Astrocyte (in vitro differentiated cells and primary cell): Measurements from ENCODE around the gene PAAF1. TPM values are rescaled to one million over a fixed set of nuclear protein-coding genes. Genes with fewer than 3 reads are reported as not detected.

Experiments used
- DNase-seq: peaks from one replicate; pipeline ENCODE4 v3.0.0-alpha.2; 2010; ENCODE audit warnings: low read depth
- FAIRE-seq: peaks from 2 replicates; lab custom pipeline; 2011; peaks lifted over from hg19 to GRCh38; lab: Jason Lieb, UNC
- H2AFZ ChIP-seq: 2 replicates; pipeline ENCODE4 v1.6.0; 2012; ENCODE audit warnings: low read depth, low read length, inconsistent platforms
- H3K27ac ChIP-seq: 2 replicates; pipeline ENCODE4 v1.5.1; 2011; ENCODE audit warnings: low read depth, low read length, inconsistent platforms
- H3K27me3 ChIP-seq: 2 replicates; pipeline ENCODE4 v1.6.0; 2011; ENCODE audit warnings: low read length, inconsistent platforms; ENCODE audit not compliant: insufficient read depth
- H3K36me3 ChIP-seq: 2 replicates; pipeline ENCODE4 v1.5.1; 2011; ENCODE audit warnings: low read length, inconsistent platforms; ENCODE audit not compliant: insufficient read depth
- H3K4me1 ChIP-seq: 2 replicates; pipeline ENCODE4 v1.5.1; 2011; ENCODE audit warnings: low read length, inconsistent platforms; ENCODE audit not compliant: insufficient read depth
- H3K4me2 ChIP-seq: 2 replicates; pipeline ENCODE4 v1.6.0; 2012; ENCODE audit warnings: low read length, inconsistent platforms
- H3K4me3 ChIP-seq: 2 replicates; pipeline ENCODE4 v1.5.1; 2011; ENCODE audit warnings: low read depth, mild to moderate bottlenecking, low read length, inconsistent platforms; ENCODE audit not compliant: insufficient read depth
- H3K79me2 ChIP-seq: 2 replicates; pipeline ENCODE4 v1.6.0; 2012; ENCODE audit warnings: mild to moderate bottlenecking, low read length, inconsistent platforms; ENCODE audit not compliant: insufficient read depth
- H3K9ac ChIP-seq: 2 replicates; pipeline ENCODE4 v1.6.0; 2012; ENCODE audit warnings: mild to moderate bottlenecking, low read length, inconsistent platforms
- H3K9me3 ChIP-seq: 2 replicates; pipeline ENCODE4 v1.5.1; 2012; ENCODE audit warnings: low read depth, mild to moderate bottlenecking, low read length, inconsistent platforms; ENCODE audit not compliant: insufficient read depth
- H4K20me1 ChIP-seq: 2 replicates; pipeline ENCODE4 v1.6.0; 2012; ENCODE audit warnings: low read length, inconsistent platforms; ENCODE audit not compliant: insufficient read depth
- H3K27ac Mint-ChIP-seq: one replicate; pipeline ENCODE4 v1.8.0; 2021; ENCODE audit warnings: mild to moderate bottlenecking, mixed read lengths; ENCODE audit not compliant: unreplicated experiment
- H3K27me3 Mint-ChIP-seq: one replicate; pipeline ENCODE4 v1.8.0; 2021; ENCODE audit warnings: low read depth, mixed read lengths; ENCODE audit not compliant: unreplicated experiment
- H3K36me3 Mint-ChIP-seq: one replicate; pipeline ENCODE4 v1.8.0; 2021; ENCODE audit warnings: low read depth, mixed read lengths; ENCODE audit not compliant: unreplicated experiment
- H3K4me1 Mint-ChIP-seq: one replicate; pipeline ENCODE4 v1.8.0; 2021; ENCODE audit warnings: low read depth, mixed read lengths; ENCODE audit not compliant: unreplicated experiment
- H3K4me3 Mint-ChIP-seq: one replicate; pipeline ENCODE4 v1.8.0; 2021; ENCODE audit warnings: mild to moderate bottlenecking, moderate library complexity, mixed read lengths; ENCODE audit not compliant: unreplicated experiment
- H3K9me3 Mint-ChIP-seq: one replicate; pipeline ENCODE4 v1.8.0; 2021; ENCODE audit warnings: mild to moderate bottlenecking, mixed read lengths; ENCODE audit not compliant: unreplicated experiment
- EZH2 ChIP-seq: IDR thresholded peaks from 2 replicates; pipeline ENCODE4 v1.6.1; 2012; ENCODE audit warnings: mild to moderate bottlenecking, low read length, inconsistent platforms; ENCODE audit not compliant: insufficient read depth
- total RNA-seq: library from RNA; stranded (reverse); gene quantifications from 2 replicates; pipeline ENCODE4 v1.2.1, GENCODE V29; 2021
- TF ChIP-seq, protein P1 (sequence below): IDR thresholded peaks from 2 replicates; pipeline ENCODE4 v1.5.1; 2011; ENCODE audit warnings: low read depth, mild to moderate bottlenecking, inconsistent platforms, low read length, moderate library complexity; ENCODE audit not compliant: insufficient read depth

The PAAF1 gene
- total RNA-seq, 1 donor from 2014 or later: 14.2 TPM

DNA sequence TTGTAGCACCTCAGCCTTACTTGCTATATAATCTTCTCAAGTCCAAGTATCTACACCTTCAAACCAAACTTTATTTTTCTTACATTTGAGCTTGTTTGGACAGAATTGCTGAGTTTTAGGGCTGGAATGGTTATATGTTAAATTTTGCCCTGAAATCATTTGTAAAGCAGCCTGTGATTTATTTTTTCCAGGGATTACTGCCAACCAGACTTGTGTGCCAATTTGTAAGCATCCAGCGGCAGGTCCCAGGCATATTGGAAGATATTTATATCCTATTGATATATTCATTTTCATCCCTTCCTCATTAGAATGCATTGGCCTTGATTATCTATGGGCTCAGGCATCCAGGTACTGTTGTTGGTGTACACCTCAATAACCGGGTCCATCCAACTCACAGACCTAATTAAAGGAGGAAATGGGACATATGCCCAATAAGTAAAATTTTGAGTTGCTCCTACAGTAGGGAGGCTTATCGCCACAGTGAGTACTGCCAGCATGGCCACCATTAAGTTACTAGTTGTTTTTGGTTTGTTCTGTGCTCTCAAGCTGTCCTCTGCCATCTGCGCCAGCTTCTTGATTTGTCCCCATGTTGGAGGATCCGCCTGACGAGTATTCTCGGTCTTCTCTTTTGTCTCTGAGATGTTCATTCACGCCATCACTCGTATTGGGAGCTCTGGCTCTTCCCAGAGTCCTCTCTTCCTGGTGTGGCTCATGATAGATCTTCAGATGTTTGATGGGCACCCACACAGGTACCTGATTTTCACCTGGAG, 64.2 kb downstream of the PAAF1 start:
- DNase-seq: no peak
- Histone ChIP-seq H3K9ac (no peak overlapping the region), H3K9me3 (no peaks in the 10 kb centered on the region), H3K4me2 (no peak overlapping the region), H2AFZ (no peak overlapping the region), H3K27ac (no peak overlapping the region), H3K4me1 (no peaks in the 10 kb centered on the region), H3K4me3 (no peak overlapping the region), H3K79me2 (no peaks in the 10 kb centered on the region), H3K36me3 (no peaks in the 10 kb centered on the region), H4K20me1 (no peaks in the 10 kb centered on the region), H3K27me3 (no peaks in the 10 kb centered on the region)
- TF ChIP-seq, protein P1, sequence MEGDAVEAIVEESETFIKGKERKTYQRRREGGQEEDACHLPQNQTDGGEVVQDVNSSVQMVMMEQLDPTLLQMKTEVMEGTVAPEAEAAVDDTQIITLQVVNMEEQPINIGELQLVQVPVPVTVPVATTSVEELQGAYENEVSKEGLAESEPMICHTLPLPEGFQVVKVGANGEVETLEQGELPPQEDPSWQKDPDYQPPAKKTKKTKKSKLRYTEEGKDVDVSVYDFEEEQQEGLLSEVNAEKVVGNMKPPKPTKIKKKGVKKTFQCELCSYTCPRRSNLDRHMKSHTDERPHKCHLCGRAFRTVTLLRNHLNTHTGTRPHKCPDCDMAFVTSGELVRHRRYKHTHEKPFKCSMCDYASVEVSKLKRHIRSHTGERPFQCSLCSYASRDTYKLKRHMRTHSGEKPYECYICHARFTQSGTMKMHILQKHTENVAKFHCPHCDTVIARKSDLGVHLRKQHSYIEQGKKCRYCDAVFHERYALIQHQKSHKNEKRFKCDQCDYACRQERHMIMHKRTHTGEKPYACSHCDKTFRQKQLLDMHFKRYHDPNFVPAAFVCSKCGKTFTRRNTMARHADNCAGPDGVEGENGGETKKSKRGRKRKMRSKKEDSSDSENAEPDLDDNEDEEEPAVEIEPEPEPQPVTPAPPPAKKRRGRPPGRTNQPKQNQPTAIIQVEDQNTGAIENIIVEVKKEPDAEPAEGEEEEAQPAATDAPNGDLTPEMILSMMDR: no peak
- TF ChIP-seq EZH2: no peak
- H3K9me3 Mint-ChIP-seq: peaks cover 19% of the 10 kb centered on the region
- no peaks in the 10 kb centered on the region for H3K4me1 Mint-ChIP-seq
- no peak overlapping the region for H3K4me3 Mint-ChIP-seq
- FAIRE-seq: no peak
- no peak overlapping the region for H3K27ac Mint-ChIP-seq
- no peaks in the 10 kb centered on the region for H3K27me3 Mint-ChIP-seq
- H3K36me3 Mint-ChIP-seq: peaks cover 16% of the 10 kb centered on the region

DNA sequence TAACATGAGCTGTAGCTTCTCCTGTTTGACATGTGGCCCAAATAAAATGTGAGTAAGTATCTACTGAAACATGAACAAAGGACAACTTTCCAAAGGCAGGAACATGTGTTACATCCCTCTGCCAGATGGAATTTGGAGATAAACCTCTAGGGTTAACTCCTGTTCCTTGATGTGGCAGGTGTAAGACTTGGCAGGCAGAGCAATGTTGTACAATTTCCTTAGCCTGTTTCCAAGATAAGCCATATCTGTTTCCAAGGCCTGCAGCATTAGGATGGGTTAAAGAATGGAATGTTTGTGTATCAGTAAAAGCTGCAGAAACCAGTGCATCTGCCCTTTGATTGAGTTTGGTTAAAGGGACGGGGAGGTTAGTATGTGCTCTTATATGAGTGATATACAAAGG, 65.2 kb downstream of the PAAF1 start:
- H3K4me1 ChIP-seq: no peaks in the 10 kb centered on the region
- H2AFZ ChIP-seq: no peak overlapping the region
- no peaks in the 10 kb centered on the region for H3K27me3 ChIP-seq
- peaks cover 3% of the 10 kb centered on the region for H3K9me3 ChIP-seq
- H3K9me3 Mint-ChIP-seq: peaks cover 25% of the 10 kb centered on the region
- H3K27ac ChIP-seq: no peak overlapping the region
- DNase-seq: no peak
- FAIRE-seq: no peak
- H3K27ac Mint-ChIP-seq: no peak overlapping the region
- H3K79me2 ChIP-seq: no peaks in the 10 kb centered on the region
- no peaks in the 10 kb centered on the region for H4K20me1 ChIP-seq
- no peaks in the 10 kb centered on the region for H3K36me3 ChIP-seq
- H3K36me3 Mint-ChIP-seq: peaks cover 19% of the 10 kb centered on the region
- H3K4me3 ChIP-seq: no peak overlapping the region
- H3K4me2 ChIP-seq: no peak overlapping the region
- H3K4me3 Mint-ChIP-seq: no peak overlapping the region
- TF ChIP-seq, protein P1: no peak
- TF ChIP-seq EZH2: no peak
- no peak overlapping the region for H3K9ac ChIP-seq
- no peaks in the 10 kb centered on the region for H3K27me3 Mint-ChIP-seq
- no peaks in the 10 kb centered on the region for H3K4me1 Mint-ChIP-seq

DNA sequence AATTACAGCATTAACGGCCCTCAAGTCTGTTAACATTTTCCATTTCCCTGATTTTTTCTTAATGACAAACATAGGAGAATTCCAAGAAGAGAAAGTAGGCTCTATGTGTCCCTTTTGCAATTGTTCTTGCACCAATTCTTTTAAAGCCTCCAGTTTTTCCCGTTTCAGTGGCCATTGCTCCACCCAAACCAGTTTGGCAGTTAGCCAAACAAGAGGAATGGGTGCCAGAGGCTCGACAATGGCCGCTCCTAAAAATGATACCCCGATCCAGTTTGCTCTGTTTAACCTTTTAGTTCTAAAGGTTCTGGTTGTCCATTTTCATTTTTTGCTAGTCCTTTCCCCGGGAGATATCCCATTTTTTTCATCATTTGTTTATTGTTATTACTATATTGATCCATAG, 67.3 kb downstream of the PAAF1 start:
- FAIRE-seq (no peak), DNase-seq (no peak)
- H3K4me1 Mint-ChIP-seq: no peaks in the 10 kb centered on the region
- H3K4me3 Mint-ChIP-seq: no peak overlapping the region
- Histone ChIP-seq H3K9ac (no peak overlapping the region), H3K27me3 (no peaks in the 10 kb centered on the region), H3K4me2 (no peak overlapping the region), H3K27ac (no peak overlapping the region), H3K79me2 (no peaks in the 10 kb centered on the region), H3K36me3 (no peaks in the 10 kb centered on the region), H2AFZ (no peak overlapping the region), H3K4me1 (no peaks in the 10 kb centered on the region), H3K9me3 (peaks cover 3% of the 10 kb centered on the region), H3K4me3 (no peak overlapping the region), H4K20me1 (no peaks in the 10 kb centered on the region)
- TF ChIP-seq EZH2: no peak
- no peak overlapping the region for H3K27ac Mint-ChIP-seq
- no peaks in the 10 kb centered on the region for H3K27me3 Mint-ChIP-seq
- peaks cover 11% of the 10 kb centered on the region for H3K36me3 Mint-ChIP-seq
- peaks cover 19% of the 10 kb centered on the region for H3K9me3 Mint-ChIP-seq
